ENCODE data around the gene RCSD1.

GRCh38 chr1:167683226-167683625 is 53.2 kb downstream of the RCSD1 start:
- TF ChIP-seq CTCF (IDR thresholded peaks at IDR 0.05; ENCODE audit: borderline replicate concordance, extremely low read depth, low read length, poor library complexity, severe bottlenecking), result no peak
- no peak for TF ChIP-seq EZH2 (IDR thresholded peaks at IDR 0.05; ENCODE audit: borderline replicate concordance, low read depth, low read length, severe bottlenecking)
